ENCODE data around the gene SPTBN4. TPM values are rescaled to one million over a fixed set of nuclear protein-coding genes. Genes with fewer than 3 reads are reported as not detected.

SPTBN4 gene
- total and polyA plus RNA-seq, 10 of the 15 experiments (the other 5 are each of a cell fraction or from before 2014, with no cell fraction given), result 0.04 to 1.1 (median 0.34) TPM; not detected in 1

- Histone ChIP-seq H3K4me2 (ENCODE audit: control insufficient read depth, insufficient read depth) (peak overlapping the region; percentile 87), H3K9me3 (replicated peaks; ENCODE audit: control insufficient read depth, insufficient read depth, low read length) (no peaks in the 10 kb centered on the region), H3K27me3 (replicated peaks in 1 of 2; ENCODE audit: control insufficient read depth in 2 of 2, insufficient read depth in 2 of 2, low read length in 1 of 2) (no peaks in the 10 kb centered on the region), H3K4me3 (no peak overlapping the region), H3K27ac (ENCODE audit: control insufficient read depth, insufficient read depth) (no peak overlapping the region), H3K36me3 (ENCODE audit: control insufficient read depth in 2 of 2, insufficient read depth in 2 of 2, low read length in 1 of 2) (peaks cover 7 to 8% of the 10 kb centered on the region in 2 experiments; a peak in 3 of 4 replicates), H2AFZ (ENCODE audit: control insufficient read depth, low read depth, low read length) (no peak overlapping the region), H3K4me1 (ENCODE audit: control insufficient read depth, insufficient read depth, low read length) (peaks cover 21% of the 10 kb centered on the region), H3K79me2 (ENCODE audit: control insufficient read depth, insufficient read depth, low read length) (peaks cover 7% of the 10 kb centered on the region), H3K9ac (ENCODE audit: control insufficient read depth, insufficient read depth, low read length) (no peak overlapping the region), H4K20me1 (ENCODE audit: control insufficient read depth, insufficient read depth) (no peaks in the 10 kb centered on the region)
- RAD21 ChIA-PET (ENCODE audit: unreplicated experiment), result no interaction called here
- POLR2A ChIA-PET, result interaction anchor here (0.6 kb wide), 1 partner anchor 38 kb away, joined by 4 read pairs; no protein-coding TSS in a partner anchor
- SMC1A ChIA-PET (ENCODE audit: uncharacterized antibody, unreplicated experiment), result interaction anchor here (0.7 kb wide), 1 partner anchor 1322 kb away, joined by 3 read pairs; no protein-coding TSS in a partner anchor
- CTCF ChIA-PET, result interaction anchor here (0.9 to 1.3 kb wide), 4 partner anchors 8 to 57 kb away, joined by 3 to 6 read pairs (median 3); no protein-coding TSS in a partner anchor
- no TSS peak for BruUV-seq (replicated peaks)
- in situ Hi-C loops (cut with MboI), result no loop called here
- TF ChIP-seq NRF1 (conservative IDR thresholded peaks at IDR 0.05; ENCODE audit: low read depth, low read length), result no peak
- no peak for TF ChIP-seq USF1 (IDR thresholded peaks at IDR 0.05; ENCODE audit: borderline replicate concordance, extremely low read length, insufficient read depth, low read depth, low read length)
- no peak for TF ChIP-seq RELA (IDR thresholded peaks at IDR 0.05; ENCODE audit: borderline replicate concordance, partially characterized antibody)
- peak; percentile 69 for TF ChIP-seq SIX5 (IDR thresholded peaks at IDR 0.05; ENCODE audit: low read depth, low read length, severe bottlenecking)
- TF ChIP-seq HCFC1 (IDR thresholded peaks at IDR 0.05; ENCODE audit: low read length), result peak; percentile 76
- no peak for TF ChIP-seq ZZZ3 (IDR thresholded peaks at IDR 0.05; ENCODE audit: control insufficient read depth, insufficient read length, low read depth)
- peak; percentile 43; the same call in 1 of the 2 replicates for TF ChIP-seq IKZF1 (conservative IDR thresholded peaks at IDR 0.05)
- FAIRE-seq (no peak), DNase-seq (ENCODE audit: low read depth, low spot score) (no peak), ATAC-seq (no peak)
- intact Hi-C loops (cut with micrococcal nuclease; ENCODE audit: unreplicated experiment), result no loop called here
- WGBS (ENCODE audit: insufficient coverage, insufficient replicate concordance, low lambda C conversion rate, missing lambda C conversion rate), result 85% methylated on average over 12 of the region's 12 CpGs
These were observed 111.7 kb downstream of the SPTBN4 start for GRCh38 chr19:40578442-40578908.
